OCI-LY7 (cell line): Measurements from ENCODE around the gene CACNA2D1.

Experiments used
- EZH2phosphoT487 ChIP-seq: fragments of 200-600 bp; sonication (generic); IDR thresholded peaks from 2 replicates; pipeline ENCODE4 v1.6.1; 2018; ENCODE audit warnings: low read depth, borderline replicate concordance, mild to moderate bottlenecking, mixed run types, antibody characterized with exemption, low read length, moderate library complexity, mixed read lengths
- TF ChIP-seq, protein P1 (sequence below): fragments of 200-600 bp; sonication (generic); conservative IDR thresholded peaks from 2 replicates; pipeline ENCODE4 v1.5.1; 2014; ENCODE audit warnings: mild to moderate bottlenecking, antibody characterized with exemption, low read length, moderate library complexity, mixed read lengths

DNA sequence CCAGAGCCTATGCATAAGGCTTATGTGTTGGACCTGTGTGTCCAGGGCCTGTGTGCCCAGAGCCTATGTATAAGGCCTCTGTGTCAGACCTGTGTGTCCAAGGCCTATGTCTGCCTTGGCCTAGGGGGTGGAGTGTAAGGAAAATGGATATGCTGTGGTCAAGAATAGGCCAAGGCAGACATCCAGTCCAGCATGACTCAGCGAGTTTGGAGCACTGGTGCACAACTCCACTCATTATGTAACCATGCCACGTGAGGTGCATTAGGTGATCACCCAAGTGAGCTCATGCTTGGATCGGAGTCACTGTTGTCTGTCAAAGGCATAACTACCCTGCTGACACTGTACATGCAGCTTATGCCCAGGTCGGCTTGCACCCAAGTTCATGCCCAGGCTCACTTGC is 238.9 kb downstream of the CACNA2D1 start:
- TF ChIP-seq, protein P1, sequence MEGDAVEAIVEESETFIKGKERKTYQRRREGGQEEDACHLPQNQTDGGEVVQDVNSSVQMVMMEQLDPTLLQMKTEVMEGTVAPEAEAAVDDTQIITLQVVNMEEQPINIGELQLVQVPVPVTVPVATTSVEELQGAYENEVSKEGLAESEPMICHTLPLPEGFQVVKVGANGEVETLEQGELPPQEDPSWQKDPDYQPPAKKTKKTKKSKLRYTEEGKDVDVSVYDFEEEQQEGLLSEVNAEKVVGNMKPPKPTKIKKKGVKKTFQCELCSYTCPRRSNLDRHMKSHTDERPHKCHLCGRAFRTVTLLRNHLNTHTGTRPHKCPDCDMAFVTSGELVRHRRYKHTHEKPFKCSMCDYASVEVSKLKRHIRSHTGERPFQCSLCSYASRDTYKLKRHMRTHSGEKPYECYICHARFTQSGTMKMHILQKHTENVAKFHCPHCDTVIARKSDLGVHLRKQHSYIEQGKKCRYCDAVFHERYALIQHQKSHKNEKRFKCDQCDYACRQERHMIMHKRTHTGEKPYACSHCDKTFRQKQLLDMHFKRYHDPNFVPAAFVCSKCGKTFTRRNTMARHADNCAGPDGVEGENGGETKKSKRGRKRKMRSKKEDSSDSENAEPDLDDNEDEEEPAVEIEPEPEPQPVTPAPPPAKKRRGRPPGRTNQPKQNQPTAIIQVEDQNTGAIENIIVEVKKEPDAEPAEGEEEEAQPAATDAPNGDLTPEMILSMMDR = no peak
- no peak for TF ChIP-seq EZH2phosphoT487
